Measurements from ENCODE around the gene ZMYND19. TPM values are rescaled to one million over a fixed set of nuclear protein-coding genes. Genes with fewer than 3 reads are reported as not detected.

ZMYND19 gene
- total RNA-seq, 1 experiment from 2014 or later: 79.2 TPM

- no peak overlapping the region for H2BK120ac ChIP-seq (ENCODE audit: low read depth, low read length, poor library complexity, severe bottlenecking)
- Mint-ChIP-seq H3K4me3 (no peak overlapping the region), H3K9me3 (no peaks in the 10 kb centered on the region; a peak in 1 of 5 replicates), H3K27me3 (ENCODE audit: low read depth) (peaks cover 6% of the 10 kb centered on the region), H3K4me1 (peaks cover 8 to 15% of the 10 kb centered on the region in 2 experiments), H3K36me3 (ENCODE audit: insufficient read depth in 1 of 3, low read depth in 3 of 3) (peaks cover 29 to 75% (median 61%) of the 10 kb centered on the region in 3 experiments; a peak in 6 of 7 replicates), H3K27ac (no peak overlapping the region)
- H3K27me3 ChIP-seq (ENCODE audit: insufficient read depth, low read length): no peaks in the 10 kb centered on the region
- H4K8ac ChIP-seq (replicated peaks; ENCODE audit: insufficient read length, low read depth, low read length): no peak overlapping the region
- no peak overlapping the region for H2BK12ac ChIP-seq (ENCODE audit: insufficient read length, low read depth, low read length)
- H3K23me2 ChIP-seq (ENCODE audit: insufficient read length, low read depth, low read length, poor library complexity, severe bottlenecking): peaks cover 9% of the 10 kb centered on the region
- H3K9ac ChIP-seq (ENCODE audit: extremely low read depth, insufficient read length, low read length): no peak overlapping the region
- H3K4me2 ChIP-seq (ENCODE audit: insufficient read depth, insufficient read length, low read length): no peak overlapping the region
- TF ChIP-seq CTCF (conservative IDR thresholded peaks at IDR 0.05): no peak
- no peak overlapping the region for H4K91ac ChIP-seq (ENCODE audit: insufficient read length, low read depth, low read length)
- WGBS (ENCODE audit: extremely low coverage, insufficient read length, low lambda C conversion rate): no CpG with 5 or more reads among the region's 14 CpGs
- no peak overlapping the region for H2BK5ac ChIP-seq (ENCODE audit: insufficient read length, low read length)
- no peak overlapping the region for H2AK5ac ChIP-seq (ENCODE audit: insufficient read length, low read length)
- H3K79me1 ChIP-seq (ENCODE audit: insufficient read depth, low read depth, low read length, poor library complexity, severe bottlenecking): peaks cover 6% of the 10 kb centered on the region
- peaks cover 4% of the 10 kb centered on the region; the same call in 1 of the 2 replicates for H3K4me1 ChIP-seq (ENCODE audit: insufficient read depth, low read length)
- no peak overlapping the region for H3K18ac ChIP-seq (ENCODE audit: insufficient read length, low read depth, low read length)
- no peak overlapping the region for H4K5ac ChIP-seq (ENCODE audit: insufficient read length, low read depth, low read length)
- no peak overlapping the region for H2AFZ ChIP-seq (ENCODE audit: low read length)
- no peak overlapping the region for H3K4ac ChIP-seq (ENCODE audit: low read depth, low read length)
- peaks cover 4% of the 10 kb centered on the region; the same call in 1 of the 2 replicates for H3K79me2 ChIP-seq (ENCODE audit: insufficient read depth, low read length)
- H3K14ac ChIP-seq (ENCODE audit: insufficient read depth, low read length): no peak overlapping the region
- H2BK20ac ChIP-seq (ENCODE audit: low read depth, low read length, poor library complexity, severe bottlenecking): no peak overlapping the region
- no peaks in the 10 kb centered on the region for H3K9me3 ChIP-seq (ENCODE audit: control insufficient read depth, low read depth, low read length)
- H3K23ac ChIP-seq (ENCODE audit: insufficient read length, low read depth, low read length): no peak overlapping the region
- H3K27ac ChIP-seq (ENCODE audit: insufficient read length, low read depth, low read length): no peak overlapping the region
- DNase-seq: no peak
- no peak overlapping the region for H2BK15ac ChIP-seq (ENCODE audit: low read depth, low read length)
- H3K56ac ChIP-seq (ENCODE audit: insufficient read length, low read depth, low read length): no peak overlapping the region
- no peak overlapping the region for H3T11ph ChIP-seq (ENCODE audit: low read length)
- no peaks in the 10 kb centered on the region for H4K20me1 ChIP-seq (ENCODE audit: control insufficient read depth, insufficient read depth, insufficient read length)
Measured at GRCh38 chr9:137586854-137587253, 3.5 kb downstream of the ZMYND19 start.

Measured in H9 (cell line).